Breast epithelium (tissue), 3 donors: ENCODE results near the gene RAP2C.

Experiments used
- CTCF ChIP-seq, 3 donors: fragments of 450-650 bp; IDR thresholded peaks; one replicate each; pipeline ENCODE4 v1.5.1; 2016 to 2017; ENCODE audit warnings: antibody characterized with exemption in 3 of 3, mild to moderate bottlenecking in 3 of 3, moderate library complexity in 3 of 3
- POLR2AphosphoS5 ChIP-seq, 3 donors: sonication (generic); formaldehyde crosslinking; IDR thresholded peaks; one replicate each; pipeline ENCODE4 v1.6.1; 2017; ENCODE audit warnings: antibody characterized with exemption in 3 of 3

GRCh38 chrX:132216806-132217202 is 2.4 kb downstream of the RAP2C start:
- TF ChIP-seq CTCF (IDR thresholded peaks at IDR 0.05) = no peak
- no peak for TF ChIP-seq POLR2AphosphoS5 (IDR thresholded peaks at IDR 0.05)
